K562 (cell line): ENCODE data around the gene PITRM1. TPM values are rescaled to one million over a fixed set of nuclear protein-coding genes. Genes with fewer than 3 reads are reported as not detected.

ENCODE experiments used
- ATAC-seq: fragments of 200-7000 bp; cut with Tn5 transposase; 3 replicates; pipeline ENCODE4 v1.9.1; 2020; ENCODE audit warnings: moderate library complexity
- BruUV-seq: library from RNA; stranded (reverse); fragments of 400-500 nt; replicated peaks from 2 replicates; lab custom pipeline; 2021; lab: Mats Ljungman, UMichigan
- CTCF ChIA-PET: fragments of 300-600 bp; formaldehyde crosslinking; extraction: SDS; loops from one replicate; lab custom pipeline; 2021; ENCODE audit warnings: low intra/inter-chr PET ratio; lab: Yijun Ruan, JAX
- POLR2A ChIA-PET: fragments of 300-600, 350-650 bp; sonication (Branson Sonifier 250); formaldehyde crosslinking; extraction: SDS; loops from one replicate; lab custom pipeline; 2021; ENCODE audit warnings: antibody characterized with exemption, inconsistent platforms; lab: Yijun Ruan, JAX
- DNase-seq, 4 experiments: peaks; one replicate each; pipeline versions ENCODE4 v3.0.0 to v3.0.0-alpha.2; 2011 to 2018; ENCODE audit warnings: low spot score in 3 of 4, mixed read lengths in 3 of 4; ENCODE audit errors: extremely low read depth in 1 of 4
- FAIRE-seq: peaks from 2 replicates; lab custom pipeline; 2011; peaks lifted over from hg19 to GRCh38; lab: Jason Lieb, UNC
- H2AFZ ChIP-seq: 2 replicates; pipeline ENCODE4 v1.6.0; 2011; ENCODE audit warnings: low read depth, low read length, control low read depth, inconsistent platforms
- H3K27ac ChIP-seq: fragments of 200-600 bp; 3 replicates; pipeline ENCODE4 v1.8.0; 2011; ENCODE audit warnings: low read depth, mild to moderate bottlenecking, control low read depth, inconsistent platforms, low read length, moderate library complexity, mixed read lengths; ENCODE audit errors: extremely low read depth
- H3K27me3 ChIP-seq, 2 experiments: fragments of 300-600 bp in 1 of 2; 2 replicates in 1 of 2; 3 replicates in 1 of 2; pipeline versions ENCODE4 v1.6.0 to v1.8.0; 2011; ENCODE audit warnings: inconsistent platforms in 2 of 2, low read length in 2 of 2, mild to moderate bottlenecking in 1 of 2, mixed read lengths in 1 of 2, moderate library complexity in 1 of 2; ENCODE audit not compliant: control insufficient read depth in 2 of 2, insufficient read depth in 2 of 2
- H3K36me3 ChIP-seq: fragments of 300-600 bp; 3 replicates; pipeline ENCODE4 v1.8.0; 2011; ENCODE audit warnings: mild to moderate bottlenecking, low read length, inconsistent platforms; ENCODE audit not compliant: control insufficient read depth, insufficient read depth
- H3K4me1 ChIP-seq, 2 experiments: fragments of 200-600 bp in 1 of 2; replicated peaks in 1 of 2; 2 replicates in 1 of 2; 3 replicates in 1 of 2; pipeline versions ENCODE4 v1.5.1 to v1.8.0; 2011; ENCODE audit warnings: inconsistent platforms in 2 of 2, low read length in 2 of 2, mild to moderate bottlenecking in 1 of 2, mixed read lengths in 1 of 2, moderate library complexity in 1 of 2; ENCODE audit not compliant: control insufficient read depth in 2 of 2, insufficient read depth in 2 of 2
- H3K4me2 ChIP-seq: 2 replicates; pipeline ENCODE4 v1.6.1; 2011; ENCODE audit warnings: low read length, control low read depth, inconsistent platforms, mixed read lengths; ENCODE audit not compliant: insufficient read depth
- H3K4me3 ChIP-seq: fragments of 200-600 bp; sonication (generic), shearing (Covaris generic); 2 replicates; pipeline ENCODE4 v1.5.1; 2016; ENCODE audit warnings: control low read depth, inconsistent platforms
- H3K79me2 ChIP-seq: fragments of 200-600 bp; 3 replicates; pipeline ENCODE4 v1.8.0; 2011; ENCODE audit warnings: low read length, inconsistent platforms; ENCODE audit not compliant: control insufficient read depth, insufficient read depth
- H3K9ac ChIP-seq, 2 experiments: 2 replicates each; pipeline versions ENCODE4 v1.6.0 to v1.6.1; 2011; ENCODE audit warnings: low read depth in 2 of 2, low read length in 2 of 2, control low read depth in 1 of 2, inconsistent platforms in 1 of 2, mild to moderate bottlenecking in 1 of 2, mixed read lengths in 1 of 2; ENCODE audit not compliant: insufficient read depth in 1 of 2
- H3K9me1 ChIP-seq: one replicate; pipeline ENCODE4 v1.6.0; 2011; ENCODE audit warnings: inconsistent platforms, mild to moderate bottlenecking, low read length, moderate library complexity; ENCODE audit not compliant: control insufficient read depth, insufficient read depth
- H3K9me3 ChIP-seq: replicated peaks from 2 replicates; pipeline ENCODE4 v1.5.1; 2011; ENCODE audit warnings: low read depth, low read length, inconsistent platforms; ENCODE audit not compliant: control insufficient read depth, insufficient read depth
- H4K20me1 ChIP-seq: replicated peaks from 2 replicates; pipeline ENCODE4 v1.6.1; 2011; ENCODE audit warnings: low read length, inconsistent platforms, mixed read lengths; ENCODE audit not compliant: control insufficient read depth, insufficient read depth
- CEBPG ChIP-seq, 3 experiments: fragments of 200-800 bp in 1 of 3; sonication (Bioruptor generic) in 1 of 3; sonication (generic) in 1 of 3; formaldehyde crosslinking in 1 of 3; IDR thresholded peaks in 2 of 3; conservative IDR thresholded peaks in 1 of 3; 2 replicates each; pipeline versions ENCODE4 v1.6.1 to v1.8.0; 2016 to 2022; ENCODE audit warnings: missing compliant biosample characterization in 2 of 3, missing genetic modification characterization in 2 of 3, mild to moderate bottlenecking in 1 of 3, missing genetic modification reagents in 1 of 3
- HDAC1 ChIP-seq, 2 experiments: fragments of 450-650 bp; IDR thresholded peaks; 2 replicates each; pipeline ENCODE4 v1.6.1; 2016 to 2017; ENCODE audit warnings: inconsistent platforms in 1 of 2, mild to moderate bottlenecking in 1 of 2, moderate library complexity in 1 of 2
- HDGF ChIP-seq: fragments of 450-650 bp; IDR thresholded peaks from 2 replicates; pipeline ENCODE4 v1.6.1; 2016
- HNRNPLL ChIP-seq: fragments of 200-400 bp; formaldehyde crosslinking; IDR thresholded peaks from 2 replicates; pipeline ENCODE4 v1.6.1; 2017; ENCODE audit warnings: low read length, low read depth, mild to moderate bottlenecking; ENCODE audit not compliant: poor library complexity, severe bottlenecking
- PTRF ChIP-seq: fragments of 450-650 bp; IDR thresholded peaks from 2 replicates; pipeline ENCODE4 v1.6.1; 2016; ENCODE audit warnings: mild to moderate bottlenecking, missing genetic modification characterization, missing compliant biosample characterization
- RBM34 ChIP-seq: fragments of 200-400 bp; formaldehyde crosslinking; IDR thresholded peaks from 2 replicates; pipeline ENCODE4 v1.6.1; 2018; ENCODE audit warnings: low read length, borderline replicate concordance; ENCODE audit not compliant: insufficient read depth
- RFX1 ChIP-seq: fragments of 450-650 bp; IDR thresholded peaks from 2 replicates; pipeline ENCODE4 v1.6.1; 2016; ENCODE audit warnings: mild to moderate bottlenecking, moderate library complexity
- RHOXF2B ChIP-seq: fragments of 250-450 bp; sonication (Bioruptor Pico); conservative IDR thresholded peaks from 2 replicates; pipeline ENCODE4 v1.5.1; 2021
- SIX5 ChIP-seq, 2 experiments: IDR thresholded peaks; 2 replicates each; pipeline ENCODE4 v1.6.1; 2011; ENCODE audit warnings: low read length in 2 of 2, borderline replicate concordance in 1 of 2, low read depth in 1 of 2, mild to moderate bottlenecking in 1 of 2, moderate library complexity in 1 of 2; ENCODE audit not compliant: insufficient read depth in 1 of 2
- THRAP3 ChIP-seq: fragments of 450-650 bp; IDR thresholded peaks from 2 replicates; pipeline ENCODE4 v1.6.1; 2016; ENCODE audit warnings: mild to moderate bottlenecking, inconsistent platforms, borderline replicate concordance
- WHSC1 ChIP-seq: IDR thresholded peaks from one replicate; pipeline ENCODE4 v1.6.1; 2012; ENCODE audit warnings: low read length, control low read depth, inconsistent platforms
- ZNF395 ChIP-seq: fragments of 200-800 bp; sonication (Bioruptor generic); IDR thresholded peaks from 2 replicates; pipeline ENCODE4 v1.6.1; 2017; ENCODE audit warnings: missing genetic modification characterization, missing compliant biosample characterization
- ZNF444 ChIP-seq: fragments of 250-450 bp; sonication (Bioruptor Pico); IDR thresholded peaks from 2 replicates; pipeline ENCODE4 v1.4.0; 2020; ENCODE audit warnings: mild to moderate bottlenecking, moderate library complexity
- WGBS: fragments of 100-300 bp; shearing (Covaris generic); methylation state at CpG from one replicate; pipeline ENCODE4 v1.1.6; 2016; ENCODE audit warnings: low coverage, mixed read lengths; ENCODE audit not compliant: insufficient coverage; ENCODE audit errors: missing lambda C conversion rate; 5-methylcytosine and 5-hydroxymethylcytosine counted together
- in situ Hi-C: fragments of 300-500 bp; cut with MboI; formaldehyde crosslinking; loops from 4 replicates; pipeline ENCODE4 v1.15.0; 2018; ENCODE audit warnings: inconsistent platforms, mixed read lengths
- intact Hi-C: fragments of 100-400 bp; cut with micrococcal nuclease; formaldehyde crosslinking; loops from 2 replicates; pipeline ENCODE4 v1.14.2; 2022
- polyA plus RNA-seq, 8 experiments: library from polyadenylated mRNA; depleted of rRNA in 4 of 8; stranded (reverse) in 5 of 8; unstranded in 3 of 8; fragments of >200 nt; fragmentation: Nextera tagmentation in 2 of 8; fragmentation: Illumina TruSeq in 1 of 8; extraction: Ambion mirVana in 2 of 8; extraction: Trizol in 1 of 8; gene quantifications; 2 replicates each; pipeline versions ENCODE4 v1.2.1 to v1.2.3, GENCODE V29; 2011 to 2014; ENCODE audit warnings: inconsistent platforms in 1 of 8, missing spikeins in 1 of 8
- total RNA-seq, 7 experiments: library from RNA; depleted of rRNA in 6 of 7; stranded (reverse); fragments of >200 nt in 6 of 7; fragmentation: Illumina TruSeq in 2 of 7; extraction: Trizol in 2 of 7; gene quantifications; 2 replicates each; pipeline versions ENCODE4 v1.2.1 to v1.2.3, GENCODE V29; 2011 to 2021; ENCODE audit warnings: low replicate concordance in 1 of 7
- TF ChIP-seq, protein P1 (sequence below), 2 experiments: fragments of 450-650 bp in 1 of 2; sonication (generic) in 1 of 2; formaldehyde crosslinking in 1 of 2; IDR thresholded peaks in 1 of 2; conservative IDR thresholded peaks in 1 of 2; 2 replicates each; pipeline versions ENCODE4 v1.6.1 to v1.8.1; 2016 to 2023; ENCODE audit warnings: mild to moderate bottlenecking in 2 of 2, moderate library complexity in 2 of 2, inconsistent platforms in 1 of 2, missing genetic modification reagents in 1 of 2

The PITRM1 gene
- total and polyA plus RNA-seq, 9 of the 15 experiments (the other 6 are each of a cell fraction or from before 2014, with no cell fraction given), result 21.1 to 70.4 (median 39.7) TPM

DNA sequence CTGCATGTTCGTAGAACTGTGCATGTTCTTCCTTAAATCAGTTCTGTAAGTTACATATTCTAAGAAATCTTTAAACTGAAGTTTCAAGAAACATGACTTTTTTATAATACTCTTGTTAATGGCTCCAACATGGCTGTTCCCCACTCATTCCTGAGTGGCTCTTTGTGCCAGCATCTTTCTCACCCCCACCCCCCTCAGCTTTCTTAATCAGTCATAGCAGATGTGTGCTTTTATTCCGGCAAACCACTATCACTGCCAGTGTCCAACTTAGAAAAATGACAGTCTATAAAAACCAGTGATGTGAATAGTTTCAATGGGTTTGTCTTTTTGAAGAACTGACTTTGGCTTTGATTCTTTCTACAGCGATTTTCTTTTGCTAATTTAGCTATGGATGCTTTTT lies 37.6 kb downstream of the PITRM1 start (continued):
- no peak for TF ChIP-seq RBM34
- no peak for TF ChIP-seq SIX5 (IDR thresholded peaks at IDR 0.05; ENCODE audit: borderline replicate concordance in 1 of 2, insufficient read depth in 1 of 2, low read depth in 1 of 2, low read length in 2 of 2)

GRCh38 chr10:3133948-3134347 lies 38.6 kb downstream of the PITRM1 start:
- Histone ChIP-seq H3K4me1 (peaks cover 0 to 4% of the 10 kb centered on the region in 2 experiments; a peak in 1 of 5 replicates), H3K27me3 (no peaks in the 10 kb centered on the region), H3K9ac (no peak overlapping the region)
- FAIRE-seq, result no peak
- CTCF ChIA-PET, result interaction anchor here (0.6 kb wide), 1 partner anchor 294 kb away, joined by 3 read pairs; no protein-coding TSS in a partner anchor
- TF ChIP-seq RFX1 (no peak), PTRF (tag) (no peak), THRAP3 (no peak), CEBPG (CRISPR knock-in tag; IDR thresholded peaks at IDR 0.05) (no peak), CEBPG (tag; conservative IDR thresholded peaks at IDR 0.05 in 1 of 2, IDR thresholded peaks at IDR 0.05 in 1 of 2) (peak; percentile 30 to 32; a peak in 1 of 4 replicates), HDGF (no peak), ZNF395 (CRISPR knock-in tag) (no peak), HNRNPLL (no peak), ZNF444 (CRISPR knock-in tag) (no peak), RHOXF2B (CRISPR knock-in tag) (no peak), WHSC1 (no peak), HDAC1 (IDR thresholded peaks at IDR 0.05) (no peak)
- TF ChIP-seq, protein P1, sequence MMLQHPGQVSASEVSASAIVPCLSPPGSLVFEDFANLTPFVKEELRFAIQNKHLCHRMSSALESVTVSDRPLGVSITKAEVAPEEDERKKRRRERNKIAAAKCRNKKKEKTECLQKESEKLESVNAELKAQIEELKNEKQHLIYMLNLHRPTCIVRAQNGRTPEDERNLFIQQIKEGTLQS (IDR thresholded peaks at IDR 0.05), result peak; percentile 54; the same call in 1 of the 2 replicates
- TF ChIP-seq, protein P1 (CRISPR knock-in tag; conservative IDR thresholded peaks at IDR 0.05), result no peak
- TF ChIP-seq, all 486 proteins: peak for 2
- H3K9me3 ChIP-seq, result no peaks in the 10 kb centered on the region
- H3K9me1 ChIP-seq, result no peaks in the 10 kb centered on the region
- no peak for ATAC-seq
- intact Hi-C loops (no loop called here), in situ Hi-C loops (no loop called here)
- H3K79me2 ChIP-seq, result no peaks in the 10 kb centered on the region
- H2AFZ ChIP-seq, result no peak overlapping the region
- no TSS peak for BruUV-seq
- DNase-seq, result no peak
- POLR2A ChIA-PET, result interaction anchor here (0.9 to 2.1 kb wide), 4 partner anchors 10 to 39 kb away, joined by 3 to 6 read pairs (median 3); partner anchors contain the start of gene PITRM1
- H3K36me3 ChIP-seq, result peaks cover 92% of the 10 kb centered on the region
- WGBS, result 80% methylated on average over 5 of the region's 5 CpGs
- H3K4me2 ChIP-seq, result no peak overlapping the region
- no peak overlapping the region for H3K4me3 ChIP-seq
- no peak overlapping the region for H3K27ac ChIP-seq
- no peaks in the 10 kb centered on the region for H4K20me1 ChIP-seq
